IPS-NIHi7 (cell line): ENCODE data around the gene CCDC177.

Experiments used
- DNase-seq: peaks from one replicate; pipeline ENCODE4 v3.0.0; 2012; ENCODE audit warnings: mixed read lengths; ENCODE audit errors: extremely low spot score

The CCDC177 gene

GRCh38 chr14:69574263-69574953 is at the start of gene CCDC177:
CCDC177 (minus strand) TSS chr14:69574871; CDS start chr14:69573622, 1,249 bp downstream.
- DNase-seq: peak; percentile 76

- DNase-seq: no peak
These were observed 49.5 kb upstream of the CCDC177 start for GRCh38 chr14:69624136-69624535.

GRCh38 chr14:69620981-69621380 is 46.3 kb upstream of the CCDC177 start:
- DNase-seq: no peak

GRCh38 chr14:69620211-69620611 is 45.5 kb upstream of the CCDC177 start:
- DNase-seq: no peak

- no peak for DNase-seq
These were observed 44.3 kb upstream of the CCDC177 start for GRCh38 chr14:69619012-69619411.

- DNase-seq: no peak
These were observed 43.1 kb upstream of the CCDC177 start for GRCh38 chr14:69617796-69618195.

- DNase-seq: no peak
These were observed 41.7 kb upstream of the CCDC177 start for GRCh38 chr14:69616408-69616773.

- no peak for DNase-seq
These were observed 41.1 kb upstream of the CCDC177 start for GRCh38 chr14:69615496-69616407.

GRCh38 chr14:69615121-69615495 is 40.4 kb upstream of the CCDC177 start:
- no peak for DNase-seq

GRCh38 chr14:69614592-69614991 is 39.9 kb upstream of the CCDC177 start:
- DNase-seq: no peak

- no peak for DNase-seq
These were observed 38.8 kb upstream of the CCDC177 start for GRCh38 chr14:69613312-69614073.

- no peak for DNase-seq
These were observed 38.1 kb upstream of the CCDC177 start for GRCh38 chr14:69612783-69613130.

GRCh38 chr14:69612014-69612782 is 37.5 kb upstream of the CCDC177 start:
- DNase-seq: peak; percentile 23

GRCh38 chr14:69611172-69612013 is 36.7 kb upstream of the CCDC177 start, which contains the start of gene SUSD6:
SUSD6 (plus strand) TSS chr14:69611596; CDS start chr14:69658593, 46,997 bp downstream.
- DNase-seq: peak; percentile 93

GRCh38 chr14:69610874-69611171 is 36.2 kb upstream of the CCDC177 start:
- no peak for DNase-seq

- DNase-seq: no peak
These were observed 35.6 kb upstream of the CCDC177 start for GRCh38 chr14:69610020-69610873.

GRCh38 chr14:69606258-69607184 is 31.9 kb upstream of the CCDC177 start:
- no peak for DNase-seq

GRCh38 chr14:69605738-69606137 is 31.1 kb upstream of the CCDC177 start:
- DNase-seq: no peak
